GM10847 (cell line): ENCODE results near the gene SERPINB13.
"Not testable (repeated sequence)": the region's sequence is repeated elsewhere in the genome, so short reads cannot be mapped to it uniquely, and the experiment has no call there.

Source experiments
- POLR2A ChIP-seq: IDR thresholded peaks from 2 replicates; pipeline ENCODE4 v1.6.1; 2011; ENCODE audit not compliant: insufficient read length; ENCODE audit errors: extremely low read depth

SERPINB13 gene

DNA sequence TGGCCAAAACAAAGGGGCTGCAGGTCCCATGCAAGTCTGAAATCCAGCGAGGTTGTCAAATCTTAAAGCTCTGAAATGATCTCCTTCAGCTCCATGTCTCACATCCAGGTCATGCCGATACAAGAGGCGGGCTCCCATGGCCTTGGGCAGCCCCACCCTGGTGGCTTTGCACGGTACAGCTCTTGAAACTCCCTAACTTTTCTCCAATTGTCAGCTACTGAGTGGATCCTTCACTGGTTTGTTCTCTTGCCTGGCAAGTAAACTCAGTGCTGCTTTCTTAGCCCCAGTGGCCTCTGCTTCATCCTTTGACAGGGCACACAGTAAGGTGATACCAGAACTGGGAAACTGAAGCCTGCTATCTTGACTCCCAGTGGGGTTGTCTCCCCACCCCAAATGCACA lies 26.3 kb downstream of the SERPINB13 start:
- TF ChIP-seq POLR2A: no peak

DNA sequence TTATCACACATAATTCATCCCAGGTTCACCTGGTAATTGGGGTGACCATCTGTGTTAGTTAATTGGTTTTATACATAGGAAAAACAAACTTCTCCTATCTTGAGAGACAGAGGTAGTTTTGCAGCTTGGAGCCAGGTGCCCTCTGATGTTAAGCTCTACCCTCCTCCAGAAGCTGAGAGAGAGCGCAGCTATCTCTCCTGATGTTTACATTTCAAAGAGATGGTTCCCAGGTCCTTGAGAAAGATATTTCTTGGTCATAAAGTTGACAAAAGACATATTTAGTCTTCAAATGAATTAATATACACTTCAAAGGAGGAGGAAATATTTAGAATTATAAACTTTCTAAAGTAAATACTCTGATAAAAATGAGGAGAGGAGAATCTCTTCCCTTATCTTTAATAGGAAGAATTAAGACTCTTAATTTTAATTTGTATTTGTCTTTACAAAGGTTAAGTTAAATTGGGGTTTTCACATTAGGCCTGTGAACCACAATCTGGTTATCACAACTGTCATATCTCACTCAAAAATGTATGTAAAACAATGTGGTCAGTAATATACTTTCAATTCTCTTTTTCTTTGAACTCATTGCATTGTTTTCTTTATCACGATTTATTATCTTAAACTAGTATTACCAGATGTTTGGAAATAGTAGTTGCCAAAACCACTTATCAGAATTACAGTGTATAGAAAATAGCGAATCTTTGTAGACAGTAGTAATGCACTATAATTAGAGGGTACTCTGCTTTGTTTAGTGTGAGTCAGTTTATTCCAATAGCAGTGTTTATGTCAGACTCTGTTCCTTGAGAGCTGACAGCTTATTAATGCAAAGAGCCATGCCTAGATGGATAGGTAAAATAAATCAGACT lies 30.1 kb downstream of the SERPINB13 start:
- no peak for TF ChIP-seq POLR2A

DNA sequence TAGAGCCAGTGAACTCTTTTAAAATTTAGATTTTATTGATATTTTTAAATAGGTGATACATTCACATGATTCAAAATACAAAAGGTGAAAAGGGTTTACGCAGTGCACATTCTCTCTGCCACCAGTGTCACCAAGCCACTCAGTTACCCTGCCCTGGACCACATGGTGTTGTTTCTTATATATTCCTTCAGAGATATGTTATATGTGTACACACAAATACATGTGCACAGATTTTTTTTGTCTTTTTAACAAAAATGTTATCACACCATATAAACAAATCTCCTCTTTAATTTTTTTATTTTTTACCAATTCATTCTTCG lies 30.7 kb downstream of the SERPINB13 start:
- no peak for TF ChIP-seq POLR2A

DNA sequence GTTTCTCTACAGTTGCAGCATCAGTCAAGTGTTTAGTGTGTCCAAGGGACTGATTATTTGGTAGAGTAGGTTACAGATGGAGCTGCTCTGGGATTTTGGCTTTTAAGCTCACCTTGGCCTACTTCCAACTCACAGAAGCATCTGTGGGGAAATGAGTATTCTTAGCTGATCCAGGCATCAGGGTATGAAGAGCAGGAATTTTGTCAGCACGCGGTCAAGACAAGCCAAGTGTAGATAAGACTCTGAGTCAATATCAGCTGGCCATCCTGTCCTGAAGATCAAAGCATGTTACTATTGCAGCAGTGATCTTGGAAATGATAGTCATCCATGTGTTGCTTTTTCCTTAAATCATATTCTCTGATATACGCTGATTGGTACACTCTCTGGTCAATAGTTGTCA lies 32.5 kb downstream of the SERPINB13 start:
- TF ChIP-seq POLR2A: no peak

DNA sequence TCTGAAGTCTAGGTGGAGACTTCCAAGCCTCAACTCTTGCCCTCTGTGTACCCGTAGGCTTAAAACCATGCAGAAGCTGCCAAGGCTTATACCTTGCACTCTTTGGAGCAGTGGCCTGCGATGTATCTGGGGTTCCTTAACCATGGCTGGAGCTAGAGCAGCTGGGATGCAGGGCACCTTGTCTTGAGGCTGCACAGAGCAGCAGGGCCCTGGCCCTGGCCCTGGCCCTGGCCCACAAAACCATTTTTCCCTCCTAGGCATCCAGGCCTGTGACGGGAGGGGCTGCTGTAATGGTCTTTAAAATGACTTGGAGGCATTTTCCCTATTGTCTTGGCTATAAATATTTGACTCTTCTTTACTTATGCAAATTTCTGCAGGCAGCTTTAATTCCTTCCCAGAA lies 37.7 kb downstream of the SERPINB13 start:
- TF ChIP-seq POLR2A: no peak

DNA sequence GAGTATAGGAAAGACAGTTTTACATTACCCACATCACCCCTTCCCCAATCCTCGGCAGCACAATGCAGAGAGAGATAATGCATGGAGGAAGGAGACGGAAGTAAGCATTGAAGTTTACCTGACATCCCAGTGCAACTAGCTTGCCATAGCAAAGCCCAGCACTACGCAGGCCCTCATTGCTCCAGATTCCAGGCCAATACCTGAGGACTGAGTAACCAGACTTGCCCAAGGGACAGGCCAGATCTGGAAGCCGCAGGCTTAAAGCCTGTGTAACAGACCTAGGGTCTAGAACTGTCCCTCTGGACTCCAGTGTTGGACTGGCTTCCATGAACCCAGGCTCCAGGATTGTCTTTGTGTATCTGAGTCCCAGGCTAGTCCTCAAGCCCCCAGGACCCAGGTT lies 39.3 kb downstream of the SERPINB13 start:
- no peak for TF ChIP-seq POLR2A

DNA sequence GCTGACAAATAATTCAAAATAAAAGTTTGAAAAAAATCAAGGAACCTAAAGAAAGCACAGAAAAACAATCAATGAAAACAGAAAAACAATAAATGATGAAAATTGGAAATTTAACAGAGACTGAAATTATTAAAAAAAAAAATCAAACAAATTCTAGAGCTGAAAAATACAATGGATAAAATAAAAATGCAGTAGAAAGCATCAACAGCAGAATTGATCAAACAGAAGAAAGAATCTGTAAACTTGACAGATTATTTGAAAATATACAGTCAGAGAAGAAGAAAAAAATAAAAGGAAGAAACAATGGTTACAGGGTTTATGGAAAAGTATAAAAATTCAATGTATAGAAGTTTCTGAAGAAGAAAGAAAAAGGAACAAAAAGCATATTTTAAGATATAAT lies 40.7 kb downstream of the SERPINB13 start:
- no peak for TF ChIP-seq POLR2A

DNA sequence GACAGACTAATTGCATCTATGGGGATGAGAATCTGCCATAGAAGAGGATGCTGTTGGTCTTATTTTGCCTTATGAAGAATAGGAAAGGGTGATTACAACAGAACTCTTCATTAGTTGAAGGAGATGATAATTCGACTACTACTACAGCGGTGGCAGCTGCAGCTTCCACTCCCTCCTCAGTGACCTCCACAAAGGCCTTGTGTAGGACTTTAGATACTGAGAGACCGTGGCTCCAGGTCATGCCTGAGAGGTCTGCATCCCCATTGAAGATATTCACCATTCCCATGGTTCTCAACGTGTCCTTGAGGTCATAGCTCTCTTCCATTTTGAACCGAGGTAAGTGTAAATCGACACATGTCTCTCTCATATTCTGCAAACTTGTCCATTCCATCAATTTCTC lies 50.6 kb downstream of the SERPINB13 start:
- no peak for TF ChIP-seq POLR2A

DNA sequence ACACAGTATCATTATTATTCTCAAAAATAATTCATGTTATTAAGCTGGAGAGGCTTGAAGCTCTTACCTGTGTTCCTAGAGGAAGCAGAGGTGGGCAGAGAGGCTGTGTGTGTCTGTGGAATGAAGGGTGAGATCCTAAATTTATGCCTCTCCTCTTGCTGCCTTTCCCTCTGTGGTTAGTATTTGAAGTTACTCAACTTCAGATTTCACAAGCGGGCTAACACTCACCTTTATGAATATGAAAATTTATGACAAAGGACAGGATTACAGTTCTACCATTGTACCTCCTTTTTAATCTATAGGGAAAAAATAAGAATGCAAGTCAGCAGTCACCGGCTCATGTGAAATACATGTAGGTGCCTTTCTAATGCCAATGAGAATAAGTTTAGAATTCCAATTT lies 57.0 kb downstream of the SERPINB13 start, which contains the start of gene SERPINB4:
TSS of gene SERPINB4 (minus strand) at position 115 of the 400 bp plus-strand sequence. CDS start 679 bp downstream, outside the sequence.
- TF ChIP-seq POLR2A: not testable (repeated sequence)

DNA sequence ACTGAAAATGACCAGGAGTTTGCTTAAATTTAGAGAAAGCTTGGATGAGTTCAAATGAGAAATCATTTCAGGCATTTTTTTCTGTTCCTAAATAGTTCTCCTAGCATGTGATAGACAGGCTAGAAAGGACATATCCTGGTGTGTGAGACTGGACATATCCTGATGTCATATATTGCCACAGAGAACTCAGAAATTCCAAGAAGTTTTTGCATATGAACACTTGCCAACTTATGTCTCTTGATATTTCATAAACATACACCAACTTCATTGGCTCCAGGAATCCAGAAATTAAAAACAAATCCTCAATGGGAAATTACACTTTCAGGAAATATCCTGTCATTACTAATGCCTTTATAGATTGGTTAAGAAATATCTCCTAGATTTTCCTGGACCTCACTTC lies 59.8 kb downstream of the SERPINB13 start:
- TF ChIP-seq POLR2A: no peak

DNA sequence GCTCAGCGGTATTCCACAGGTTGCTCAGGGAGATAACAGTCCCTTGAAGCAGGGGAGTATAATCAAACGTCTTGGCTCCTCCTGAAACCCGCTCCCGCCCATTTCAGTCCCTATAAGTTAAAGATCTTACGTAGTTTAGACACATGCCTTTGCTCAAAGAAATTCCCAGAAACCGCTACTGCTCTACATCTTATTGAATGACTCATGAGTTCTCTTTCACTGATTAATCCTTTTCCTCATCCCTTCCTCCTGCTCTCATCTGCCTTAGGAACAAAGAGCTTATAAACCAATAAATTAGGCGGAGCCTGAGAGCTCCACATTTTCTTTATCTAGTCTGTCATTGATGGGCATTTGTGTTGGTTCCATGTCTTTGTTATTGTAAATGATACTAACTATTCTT lies 61.1 kb downstream of the SERPINB13 start:
- no peak for TF ChIP-seq POLR2A
